Measurements from ENCODE around the gene TERB2.
A peak's percentile ranks its signal among the peaks of the same experiment; 100 is the strongest.
"Not testable (repeated sequence)": the region's sequence is repeated elsewhere in the genome, so short reads cannot be mapped to it uniquely, and the experiment has no call there.

Gene TERB2

DNA sequence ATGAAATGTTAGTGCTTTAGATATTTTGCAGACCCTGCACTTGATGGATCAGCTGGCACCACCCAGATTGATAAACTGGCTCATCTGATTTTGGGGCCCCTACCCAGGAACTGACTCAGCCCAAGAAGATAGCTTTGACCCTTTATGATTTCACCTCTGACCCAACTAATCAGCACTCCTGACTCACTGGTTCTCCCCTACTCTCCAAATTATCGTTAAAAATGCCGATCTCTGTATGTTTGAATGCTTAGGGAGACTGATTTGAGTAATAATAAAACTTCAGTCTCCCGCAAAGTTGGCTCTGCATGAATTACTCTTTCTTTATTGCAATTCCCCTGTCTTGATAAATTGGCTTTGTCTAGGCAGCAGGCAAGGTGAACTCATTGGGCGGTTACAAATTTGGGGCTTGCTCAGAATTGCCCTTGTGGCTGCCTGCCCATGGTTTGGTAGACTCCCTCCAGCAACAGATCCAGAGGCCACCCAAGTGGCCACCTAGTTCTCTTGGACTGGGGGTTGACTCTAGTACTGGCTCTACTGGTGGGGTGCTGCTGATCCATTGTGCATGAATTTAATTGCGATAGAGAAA lies 48.2 kb downstream of the TERB2 start:
- H3K4me1 ChIP-seq (ENCODE audit: control insufficient read depth, insufficient read depth, low read length); H3K27me3 ChIP-seq (replicated peaks; ENCODE audit: control insufficient read depth, insufficient read depth, low read length); H3K9ac ChIP-seq (ENCODE audit: low read length); DNase-seq (ENCODE audit: low read depth); H3K36me3 ChIP-seq (ENCODE audit: control insufficient read depth, insufficient read depth, low read length, severe bottlenecking); H3K4me3 ChIP-seq (ENCODE audit: low read length): not testable (repeated sequence)
- peaks cover 17% of the 10 kb centered on the region for H3K9me3 ChIP-seq (ENCODE audit: control insufficient read depth, low read length)

DNA sequence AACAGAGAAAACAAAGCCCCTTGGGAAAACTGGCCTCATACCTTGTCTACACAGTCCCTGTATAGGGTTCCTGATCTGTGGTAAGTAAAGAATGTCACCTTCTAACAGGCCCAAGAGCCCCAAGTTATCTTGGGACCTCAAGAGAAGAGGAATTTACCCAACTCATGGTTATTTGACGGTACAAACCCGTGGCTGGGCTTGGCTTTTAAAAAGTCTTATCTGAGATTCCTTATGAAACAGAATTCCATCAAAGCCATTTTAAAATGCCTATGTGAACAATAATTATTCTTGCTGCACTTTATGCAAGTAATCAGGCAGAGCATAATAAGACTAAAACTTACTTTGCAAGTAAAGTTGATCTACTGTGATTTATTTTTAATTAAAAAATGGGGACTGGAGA lies 52.6 kb downstream of the TERB2 start:
- no peaks in the 10 kb centered on the region for H3K36me3 ChIP-seq (ENCODE audit: control insufficient read depth, insufficient read depth, low read length, severe bottlenecking)
- no peak overlapping the region for H3K9ac ChIP-seq (ENCODE audit: low read length)
- H3K27me3 ChIP-seq (replicated peaks; ENCODE audit: control insufficient read depth, insufficient read depth, low read length), result peaks cover 8% of the 10 kb centered on the region
- peaks cover 17% of the 10 kb centered on the region for H3K9me3 ChIP-seq (ENCODE audit: control insufficient read depth, low read length)
- H3K4me1 ChIP-seq (ENCODE audit: control insufficient read depth, insufficient read depth, low read length), result no peaks in the 10 kb centered on the region
- DNase-seq (ENCODE audit: low read depth), result no peak
- no peak overlapping the region for H3K4me3 ChIP-seq (ENCODE audit: low read length)

DNA sequence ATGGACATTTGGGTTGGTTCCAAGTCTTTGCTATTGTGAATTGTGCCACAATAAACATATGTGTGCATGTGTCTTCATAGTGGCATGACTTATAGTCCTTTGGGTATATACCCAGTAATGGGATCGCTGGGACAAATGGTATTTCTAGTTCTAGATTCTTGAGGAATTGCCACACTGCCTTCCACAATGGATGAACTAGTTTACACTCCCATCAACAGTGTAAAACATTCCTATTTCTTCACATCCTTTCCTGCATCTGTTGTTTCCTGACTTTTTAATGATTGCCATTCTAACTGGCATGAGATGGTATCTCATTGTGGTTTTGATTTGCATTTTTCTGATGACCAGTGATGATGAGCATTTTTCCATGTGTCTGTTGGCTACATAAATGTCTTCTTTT lies 58.6 kb downstream of the TERB2 start:
- not testable (repeated sequence) for H3K4me1 ChIP-seq (ENCODE audit: control insufficient read depth, insufficient read depth, low read length); H3K9me3 ChIP-seq (ENCODE audit: control insufficient read depth, low read length); H3K9ac ChIP-seq (ENCODE audit: low read length); H3K27me3 ChIP-seq (replicated peaks; ENCODE audit: control insufficient read depth, insufficient read depth, low read length); H3K36me3 ChIP-seq (ENCODE audit: control insufficient read depth, insufficient read depth, low read length, severe bottlenecking); H3K4me3 ChIP-seq (ENCODE audit: low read length); DNase-seq (ENCODE audit: low read depth)

DNA sequence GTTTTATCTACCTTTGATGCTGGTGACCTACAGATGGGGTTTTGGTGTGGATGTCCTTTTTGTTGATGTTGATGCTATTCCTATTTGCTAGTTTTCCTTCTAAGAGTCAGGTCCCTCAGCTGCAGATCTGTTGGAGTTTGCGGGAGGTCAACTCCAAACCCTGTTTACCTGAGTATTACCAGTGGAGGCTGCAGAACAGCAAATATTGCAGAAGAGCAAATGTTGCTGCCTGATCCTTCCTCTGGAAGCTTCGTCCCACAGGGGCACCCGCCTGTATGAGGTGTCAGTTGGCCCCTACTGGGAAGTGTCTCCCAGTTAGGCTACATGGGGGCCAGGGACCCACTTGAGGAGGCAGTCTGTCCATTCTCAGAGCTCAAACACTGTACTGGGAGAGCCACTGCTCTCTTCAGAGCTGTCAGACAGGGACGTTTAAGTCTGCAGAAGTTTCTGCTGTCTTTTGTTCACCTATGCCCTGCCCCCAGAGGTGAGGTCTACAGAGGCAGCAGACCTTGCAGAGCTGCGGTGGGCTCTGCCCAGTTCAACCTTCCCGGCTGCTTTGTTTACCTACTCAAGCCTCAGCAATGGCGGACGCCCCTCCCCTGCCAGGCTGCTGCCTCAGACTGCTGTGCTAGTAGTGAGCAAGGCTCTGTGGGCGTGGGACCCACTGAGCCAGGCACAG lies 63.9 kb downstream of the TERB2 start:
- peaks cover 13% of the 10 kb centered on the region for H3K4me1 ChIP-seq (ENCODE audit: control insufficient read depth, insufficient read depth, low read length)
- H3K9ac ChIP-seq (ENCODE audit: low read length); H3K4me3 ChIP-seq (ENCODE audit: low read length); DNase-seq (ENCODE audit: low read depth); H3K9me3 ChIP-seq (ENCODE audit: control insufficient read depth, low read length); H3K36me3 ChIP-seq (ENCODE audit: control insufficient read depth, insufficient read depth, low read length, severe bottlenecking); H3K27me3 ChIP-seq (replicated peaks; ENCODE audit: control insufficient read depth, insufficient read depth, low read length): not testable (repeated sequence)

DNA sequence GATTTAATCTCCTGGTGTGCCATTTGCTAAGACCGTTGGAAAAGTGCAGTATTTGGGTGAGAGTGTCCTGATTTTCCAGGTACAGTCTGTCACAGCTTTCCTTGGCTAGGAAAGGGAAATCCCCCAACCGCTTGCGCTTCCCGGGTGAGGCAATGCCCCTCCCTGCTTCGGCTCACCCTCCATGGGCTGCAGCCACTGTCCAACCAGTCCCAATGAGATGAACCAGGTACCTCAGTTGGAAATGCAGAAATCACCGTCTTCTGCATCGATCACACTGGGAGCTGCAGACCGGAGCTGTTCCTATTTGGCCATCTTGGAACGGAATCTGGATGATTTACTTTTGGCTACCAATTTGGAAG lies 64.4 kb downstream of the TERB2 start:
- peaks cover 13% of the 10 kb centered on the region for H3K4me1 ChIP-seq (ENCODE audit: control insufficient read depth, insufficient read depth, low read length)
- H3K9me3 ChIP-seq (ENCODE audit: control insufficient read depth, low read length); H3K36me3 ChIP-seq (ENCODE audit: control insufficient read depth, insufficient read depth, low read length, severe bottlenecking); H3K27me3 ChIP-seq (replicated peaks; ENCODE audit: control insufficient read depth, insufficient read depth, low read length); DNase-seq (ENCODE audit: low read depth); H3K9ac ChIP-seq (ENCODE audit: low read length); H3K4me3 ChIP-seq (ENCODE audit: low read length): not testable (repeated sequence)

DNA sequence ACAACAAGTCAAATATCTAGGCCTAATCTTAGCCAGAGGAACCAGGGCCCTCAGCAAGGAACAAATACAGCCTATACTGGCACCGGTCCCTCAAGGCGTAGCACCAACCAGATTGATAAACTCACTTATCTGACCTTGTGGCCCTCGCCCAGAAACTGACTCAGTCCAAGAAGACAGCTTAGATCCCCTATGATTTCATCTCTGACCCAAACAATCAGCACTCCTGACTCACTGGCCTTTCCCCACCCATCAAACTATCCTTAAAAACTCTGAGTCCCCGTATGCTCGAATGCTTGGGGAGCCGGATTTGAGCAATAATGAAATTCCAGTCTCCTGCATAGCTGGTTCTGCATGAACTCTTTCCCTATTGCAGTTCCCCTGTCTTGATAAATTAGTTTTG lies 64.9 kb downstream of the TERB2 start:
- H3K27me3 ChIP-seq (replicated peaks; ENCODE audit: control insufficient read depth, insufficient read depth, low read length), result no peaks in the 10 kb centered on the region
- H3K4me3 ChIP-seq (ENCODE audit: low read length), result no peak overlapping the region
- peaks cover 13% of the 10 kb centered on the region for H3K4me1 ChIP-seq (ENCODE audit: control insufficient read depth, insufficient read depth, low read length)
- no peaks in the 10 kb centered on the region for H3K36me3 ChIP-seq (ENCODE audit: control insufficient read depth, insufficient read depth, low read length, severe bottlenecking)
- peak; percentile 42 for DNase-seq (ENCODE audit: low read depth)
- no peak overlapping the region for H3K9ac ChIP-seq (ENCODE audit: low read length)
- no peaks in the 10 kb centered on the region for H3K9me3 ChIP-seq (ENCODE audit: control insufficient read depth, low read length)

DNA sequence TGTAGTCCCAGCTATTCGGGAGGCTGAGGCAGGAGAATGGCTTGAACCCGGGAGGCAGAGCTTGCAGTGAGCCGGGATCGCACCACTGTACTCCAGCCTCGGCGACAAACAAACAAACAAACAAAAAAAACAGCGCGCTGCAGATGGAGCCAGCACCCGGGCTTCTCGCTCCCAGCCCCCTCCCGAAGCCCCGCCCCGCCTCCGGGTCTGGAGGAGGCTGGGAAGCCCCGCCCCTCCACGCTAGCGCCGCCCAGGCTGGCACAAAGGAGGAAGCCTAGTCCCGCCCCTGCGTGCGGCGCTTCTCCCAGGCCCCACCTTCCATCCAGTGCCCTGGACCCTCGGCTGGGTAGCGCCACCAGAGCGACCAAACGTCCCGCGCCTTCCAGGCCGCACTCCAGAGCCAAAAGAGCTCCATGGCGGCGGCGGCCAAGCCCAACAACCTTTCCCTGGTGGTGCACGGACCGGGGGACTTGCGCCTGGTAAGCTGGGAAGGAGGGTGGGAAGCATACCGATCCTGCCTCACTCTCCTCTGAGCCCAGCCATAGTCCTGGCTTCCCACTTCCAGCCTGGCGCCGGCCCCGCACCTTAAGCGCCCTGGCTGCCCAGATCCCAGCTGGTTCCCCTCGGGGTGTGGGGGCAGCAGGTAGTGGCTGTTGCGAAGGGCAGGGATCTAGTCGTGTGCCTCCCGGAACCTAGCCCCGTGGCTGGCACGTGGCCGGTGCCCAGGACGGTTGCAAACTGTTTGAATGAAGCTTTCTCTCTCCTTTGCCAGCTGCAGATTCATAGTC lies 66.6 kb downstream of the TERB2 start, which contains the start of gene SORD:
TSS of gene SORD (plus strand) at position 325 of the 788 bp plus-strand sequence. CDS start at position 414, 89 bp downstream.
- Histone ChIP-seq H3K4me1 (ENCODE audit: control insufficient read depth, insufficient read depth, low read length) (peaks cover 13% of the 10 kb centered on the region), H3K36me3 (ENCODE audit: control insufficient read depth, insufficient read depth, low read length, severe bottlenecking) (no peaks in the 10 kb centered on the region), H3K4me3 (ENCODE audit: low read length) (peak within 1 kb of the TSS; percentile 93), H3K9ac (ENCODE audit: low read length) (peak within 1 kb of the TSS; percentile 86), H3K27me3 (replicated peaks; ENCODE audit: control insufficient read depth, insufficient read depth, low read length) (no peaks in the 10 kb centered on the region), H3K9me3 (ENCODE audit: control insufficient read depth, low read length) (no peaks in the 10 kb centered on the region)
- DNase-seq (ENCODE audit: low read depth), result peak; percentile 97

DNA sequence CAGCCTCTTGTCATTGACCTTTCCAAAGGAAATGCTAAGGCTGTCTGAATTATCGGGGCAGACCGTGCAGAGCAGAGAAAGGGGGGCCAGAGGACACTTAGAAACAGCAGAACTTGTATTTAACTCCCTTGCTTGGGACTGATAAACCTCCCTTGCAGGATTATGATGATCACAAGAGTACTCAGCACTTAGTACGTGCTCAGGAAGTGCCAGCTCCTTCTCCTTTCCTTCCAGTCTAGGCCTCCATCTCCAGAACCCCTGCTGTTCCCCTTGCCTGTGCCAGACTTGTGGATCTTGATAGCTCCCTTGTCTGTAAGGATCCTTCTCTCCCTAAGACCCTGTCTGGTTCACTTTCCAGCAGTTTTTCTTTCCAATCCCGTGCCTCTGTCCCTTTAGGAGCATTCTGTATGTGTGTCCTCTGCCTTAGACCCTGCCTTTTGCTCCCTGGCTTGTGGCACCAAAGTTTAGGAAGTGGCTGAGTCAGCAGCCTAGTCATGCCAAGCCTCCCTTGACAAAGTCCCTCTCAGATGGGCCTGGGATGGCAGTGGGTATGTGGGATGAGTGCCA lies 67.3 kb downstream of the TERB2 start:
- Histone ChIP-seq H3K9ac (ENCODE audit: low read length) (peak overlapping the region; percentile 86), H3K27me3 (replicated peaks; ENCODE audit: control insufficient read depth, insufficient read depth, low read length) (no peaks in the 10 kb centered on the region), H3K4me3 (ENCODE audit: low read length) (peak overlapping the region; percentile 93), H3K36me3 (ENCODE audit: control insufficient read depth, insufficient read depth, low read length, severe bottlenecking) (no peaks in the 10 kb centered on the region), H3K4me1 (ENCODE audit: control insufficient read depth, insufficient read depth, low read length) (peaks cover 13% of the 10 kb centered on the region), H3K9me3 (ENCODE audit: control insufficient read depth, low read length) (no peaks in the 10 kb centered on the region)
- peak; percentile 32 for DNase-seq (ENCODE audit: low read depth)

DNA sequence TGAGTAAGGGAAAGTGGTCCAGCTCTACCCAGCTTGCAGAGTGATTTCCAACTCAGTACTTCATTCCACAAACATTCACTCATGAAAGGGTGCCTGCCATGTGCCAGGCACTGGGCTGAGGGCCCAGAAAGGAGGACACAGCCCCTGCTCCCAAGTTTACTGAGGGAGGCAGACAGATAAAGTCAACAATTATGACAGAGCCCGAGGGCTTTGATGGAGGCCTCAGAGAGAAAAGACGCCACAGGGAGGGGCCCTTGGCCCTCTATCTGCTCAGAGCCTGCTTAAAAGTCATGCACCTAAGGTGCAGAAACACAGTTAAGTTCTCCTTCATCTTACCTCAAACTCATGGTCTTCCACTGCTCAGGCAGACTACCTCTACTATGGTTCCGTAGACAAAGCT lies 68.2 kb downstream of the TERB2 start:
- not testable (repeated sequence) for H3K9ac ChIP-seq (ENCODE audit: low read length); H3K36me3 ChIP-seq (ENCODE audit: control insufficient read depth, insufficient read depth, low read length, severe bottlenecking); H3K9me3 ChIP-seq (ENCODE audit: control insufficient read depth, low read length); H3K27me3 ChIP-seq (replicated peaks; ENCODE audit: control insufficient read depth, insufficient read depth, low read length); H3K4me3 ChIP-seq (ENCODE audit: low read length); DNase-seq (ENCODE audit: low read depth)
- H3K4me1 ChIP-seq (ENCODE audit: control insufficient read depth, insufficient read depth, low read length), result peaks cover 13% of the 10 kb centered on the region

DNA sequence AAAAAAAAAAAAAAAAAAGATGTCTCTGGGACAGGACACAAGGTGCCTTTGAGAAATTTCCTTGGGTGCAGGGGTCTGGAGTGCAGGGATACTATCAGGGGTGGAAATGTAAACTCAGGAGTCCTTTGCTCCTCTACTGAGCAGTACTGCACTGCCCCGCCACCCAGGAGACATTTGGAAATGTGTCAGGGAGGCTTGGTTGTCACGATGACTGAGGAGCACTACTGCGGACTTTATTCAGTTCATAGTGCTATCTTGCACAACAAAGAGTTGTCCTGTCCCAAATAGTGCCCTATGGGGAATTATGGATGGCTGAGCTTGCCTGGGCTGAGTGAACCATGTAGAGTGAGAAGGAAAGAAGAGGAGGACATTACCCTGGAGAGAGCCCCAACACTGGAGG lies 69.1 kb downstream of the TERB2 start:
- not testable (repeated sequence) for H3K36me3 ChIP-seq (ENCODE audit: control insufficient read depth, insufficient read depth, low read length, severe bottlenecking); H3K27me3 ChIP-seq (replicated peaks; ENCODE audit: control insufficient read depth, insufficient read depth, low read length); H3K4me3 ChIP-seq (ENCODE audit: low read length); H3K9ac ChIP-seq (ENCODE audit: low read length); DNase-seq (ENCODE audit: low read depth); H3K9me3 ChIP-seq (ENCODE audit: control insufficient read depth, low read length)
- peaks cover 13% of the 10 kb centered on the region for H3K4me1 ChIP-seq (ENCODE audit: control insufficient read depth, insufficient read depth, low read length)

DNA sequence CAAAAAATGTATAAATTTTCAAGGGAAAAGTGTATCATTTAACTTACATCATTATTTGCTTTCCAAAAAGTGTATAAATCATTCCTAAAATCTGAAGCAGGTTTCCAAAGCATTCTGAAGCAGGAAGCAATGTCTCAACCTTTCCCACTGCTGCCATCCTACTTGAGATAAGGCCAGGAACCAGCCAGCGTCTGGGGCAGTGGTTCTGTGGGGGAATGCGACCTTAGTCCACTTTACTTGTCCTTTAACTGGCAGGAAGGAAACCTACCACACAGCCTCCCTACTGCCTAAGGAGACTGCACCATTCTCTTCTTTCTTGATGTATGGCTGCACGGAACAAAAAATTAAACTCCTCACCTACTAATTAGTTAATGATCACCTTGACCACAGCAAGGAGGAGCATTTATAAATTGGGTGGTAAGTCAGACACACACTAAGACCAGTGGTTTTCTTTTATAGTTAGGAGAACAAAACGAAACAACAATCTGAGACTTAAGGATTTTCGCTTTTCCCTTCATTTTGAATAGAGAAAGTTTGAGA lies 70.2 kb downstream of the TERB2 start:
- DNase-seq (ENCODE audit: low read depth), result no peak
- no peak overlapping the region for H3K9ac ChIP-seq (ENCODE audit: low read length)
- H3K4me3 ChIP-seq (ENCODE audit: low read length), result no peak overlapping the region
- no peaks in the 10 kb centered on the region for H3K9me3 ChIP-seq (ENCODE audit: control insufficient read depth, low read length)
- H3K27me3 ChIP-seq (replicated peaks; ENCODE audit: control insufficient read depth, insufficient read depth, low read length), result no peaks in the 10 kb centered on the region
- H3K4me1 ChIP-seq (ENCODE audit: control insufficient read depth, insufficient read depth, low read length), result peaks cover 13% of the 10 kb centered on the region
- H3K36me3 ChIP-seq (ENCODE audit: control insufficient read depth, insufficient read depth, low read length, severe bottlenecking), result no peaks in the 10 kb centered on the region

Measured in adipocyte (in vitro differentiated cells).